ENCODE measurements around the gene OVOL1. TPM values are rescaled to one million over a fixed set of nuclear protein-coding genes. Genes with fewer than 3 reads are reported as not detected.

OVOL1 gene
- total and polyA plus RNA-seq, 2 of the 8 experiments (the other 6 are each of a cell fraction or from before 2014, with no cell fraction given): 2.6 to 3.4 TPM

DNA sequence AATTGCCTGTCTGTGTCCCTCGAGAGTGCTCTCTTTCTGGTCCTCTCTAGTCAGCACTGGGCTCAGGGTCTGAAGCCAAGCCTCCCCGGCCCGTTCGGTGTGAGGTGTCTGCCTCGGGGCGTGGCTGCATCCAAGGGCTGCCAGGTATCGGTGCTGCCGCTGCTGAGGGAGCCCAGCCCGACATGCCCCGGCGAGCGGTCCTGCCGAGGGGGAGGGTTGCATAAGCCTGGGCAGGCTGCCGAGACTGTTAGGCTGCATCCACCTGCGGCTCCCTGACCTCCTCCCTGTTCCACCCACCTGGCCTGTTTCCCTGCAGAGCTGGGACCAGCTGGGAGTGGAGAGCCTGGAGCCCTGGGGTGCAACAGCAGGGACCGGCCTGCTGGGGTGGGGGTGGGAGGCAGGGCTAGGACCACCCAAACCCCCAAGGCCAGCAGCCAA lies 6.3 kb downstream of the OVOL1 start (continued):
- TF ChIP-seq, protein P1, sequence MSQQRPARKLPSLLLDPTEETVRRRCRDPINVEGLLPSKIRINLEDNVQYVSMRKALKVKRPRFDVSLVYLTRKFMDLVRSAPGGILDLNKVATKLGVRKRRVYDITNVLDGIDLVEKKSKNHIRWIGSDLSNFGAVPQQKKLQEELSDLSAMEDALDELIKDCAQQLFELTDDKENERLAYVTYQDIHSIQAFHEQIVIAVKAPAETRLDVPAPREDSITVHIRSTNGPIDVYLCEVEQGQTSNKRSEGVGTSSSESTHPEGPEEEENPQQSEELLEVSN (IDR thresholded peaks at IDR 0.05): no peak
- TF ChIP-seq KDM5A (IDR thresholded peaks at IDR 0.05; ENCODE audit: low read length) (no peak), SAP30 (IDR thresholded peaks at IDR 0.05; ENCODE audit: insufficient read depth, insufficient replicate concordance, low read length) (no peak), RNF2 (IDR thresholded peaks at IDR 0.05; ENCODE audit: borderline replicate concordance, low read depth, low read length, missing control alignments, poor library complexity, severe bottlenecking) (no peak)
